GM13976 (cell line): ENCODE measurements around the gene TIMM10.

Source experiments
- DNase-seq: peaks from one replicate; pipeline ENCODE4 v3.0.0; 2012; ENCODE audit warnings: low spot score
- in situ Hi-C: fragments of 300-500 bp; cut with MboI; formaldehyde crosslinking; loops from one replicate; pipeline ENCODE4 v1.12.0; 2022; ENCODE audit warnings: low sequenced_read_pairs, mixed read lengths, inconsistent platforms; ENCODE audit not compliant: unreplicated experiment
- TF ChIP-seq, protein P1 (sequence below): IDR thresholded peaks from 2 replicates; pipeline ENCODE4 v1.5.1; 2012; ENCODE audit warnings: borderline replicate concordance, mild to moderate bottlenecking; ENCODE audit not compliant: insufficient read depth; ENCODE audit errors: extremely low read depth, missing control alignments, control extremely low read depth

TIMM10 gene

DNA sequence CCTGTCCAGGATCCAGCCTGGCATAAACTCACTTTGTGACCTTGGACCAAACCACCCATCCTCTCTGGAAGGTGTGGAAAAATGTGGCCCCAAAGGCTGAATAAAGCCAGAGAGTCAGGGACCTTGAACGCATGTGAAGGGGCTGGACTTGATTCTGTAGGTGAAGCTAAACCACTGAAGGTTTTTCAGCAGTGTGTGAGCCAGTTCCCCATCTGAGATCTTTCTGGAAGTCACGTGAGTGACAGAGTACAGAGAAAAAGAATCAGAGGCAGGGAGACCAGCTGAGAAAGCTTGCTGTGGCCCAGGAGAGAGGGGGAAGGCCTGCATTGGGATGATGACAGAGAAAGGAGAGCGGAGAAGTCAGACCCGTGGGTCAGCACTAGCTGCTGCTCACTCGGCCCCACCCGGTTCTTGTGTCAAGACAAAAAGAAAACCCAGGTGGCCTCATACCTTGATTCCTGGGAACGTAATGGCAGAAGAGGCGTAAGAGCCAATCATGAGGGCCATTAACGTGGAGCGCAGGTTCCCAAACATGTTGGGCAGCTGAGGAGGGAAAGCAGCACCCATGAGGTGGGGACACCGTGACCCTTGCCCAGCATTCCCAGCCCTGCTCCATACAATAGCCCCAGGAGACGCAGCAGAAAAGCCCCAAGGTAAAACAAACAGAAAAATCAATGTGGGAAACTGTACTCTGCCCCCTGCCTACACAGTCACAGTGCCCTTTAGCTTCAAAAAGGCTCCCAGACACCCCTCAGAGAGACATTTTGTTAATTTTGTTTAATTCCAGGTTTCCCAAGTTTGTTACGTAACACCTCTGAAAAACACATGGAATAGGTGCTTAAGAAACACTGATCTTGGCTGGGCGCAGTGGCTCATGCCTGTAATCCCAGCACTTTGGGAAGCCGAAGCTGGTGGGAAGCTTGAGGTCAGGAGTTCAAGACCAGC, 33.0 kb downstream of the TIMM10 start:
- no peak for DNase-seq
- TF ChIP-seq, protein P1, sequence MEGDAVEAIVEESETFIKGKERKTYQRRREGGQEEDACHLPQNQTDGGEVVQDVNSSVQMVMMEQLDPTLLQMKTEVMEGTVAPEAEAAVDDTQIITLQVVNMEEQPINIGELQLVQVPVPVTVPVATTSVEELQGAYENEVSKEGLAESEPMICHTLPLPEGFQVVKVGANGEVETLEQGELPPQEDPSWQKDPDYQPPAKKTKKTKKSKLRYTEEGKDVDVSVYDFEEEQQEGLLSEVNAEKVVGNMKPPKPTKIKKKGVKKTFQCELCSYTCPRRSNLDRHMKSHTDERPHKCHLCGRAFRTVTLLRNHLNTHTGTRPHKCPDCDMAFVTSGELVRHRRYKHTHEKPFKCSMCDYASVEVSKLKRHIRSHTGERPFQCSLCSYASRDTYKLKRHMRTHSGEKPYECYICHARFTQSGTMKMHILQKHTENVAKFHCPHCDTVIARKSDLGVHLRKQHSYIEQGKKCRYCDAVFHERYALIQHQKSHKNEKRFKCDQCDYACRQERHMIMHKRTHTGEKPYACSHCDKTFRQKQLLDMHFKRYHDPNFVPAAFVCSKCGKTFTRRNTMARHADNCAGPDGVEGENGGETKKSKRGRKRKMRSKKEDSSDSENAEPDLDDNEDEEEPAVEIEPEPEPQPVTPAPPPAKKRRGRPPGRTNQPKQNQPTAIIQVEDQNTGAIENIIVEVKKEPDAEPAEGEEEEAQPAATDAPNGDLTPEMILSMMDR = no peak
- in situ Hi-C loops = loop anchor here (10.0 kb wide), 1 partner anchor 147 kb away; the partner anchor contains the start of gene YPEL4

DNA sequence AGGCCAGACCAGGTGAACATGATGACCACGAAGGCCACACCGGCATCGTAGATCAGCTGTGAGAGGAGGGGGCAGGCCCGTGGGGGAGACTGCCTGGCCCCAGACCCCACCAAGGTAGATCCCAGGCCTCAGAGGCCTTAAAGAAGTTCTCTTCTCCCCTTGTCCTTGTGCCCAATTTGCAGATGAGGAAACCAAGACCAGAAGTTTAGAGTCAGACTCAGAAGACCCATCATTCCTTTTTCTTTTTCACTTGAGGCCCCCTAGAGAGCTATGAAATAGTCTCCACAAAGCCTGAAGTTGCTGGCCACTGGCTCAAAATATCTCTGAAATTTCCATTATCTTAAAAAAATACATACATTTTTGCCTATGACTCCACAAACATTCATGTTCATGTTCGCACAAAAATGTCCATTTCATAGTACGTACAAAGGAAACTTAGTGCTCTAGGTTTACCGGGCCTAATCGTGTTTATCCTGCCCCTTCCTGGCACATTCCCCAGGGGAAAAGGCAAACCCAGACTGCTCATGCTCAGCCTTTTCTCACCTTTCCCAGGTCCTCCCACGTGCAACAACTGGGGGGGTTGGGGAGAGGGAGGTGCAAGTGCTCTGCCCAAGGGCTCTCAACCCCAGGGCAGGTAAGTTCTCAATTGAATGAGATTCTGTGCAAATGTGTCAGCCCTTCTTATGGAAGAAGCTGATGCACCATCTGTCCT, 34.3 kb downstream of the TIMM10 start:
- TF ChIP-seq, protein P1 = no peak
- no peak for DNase-seq
- in situ Hi-C loops = loop anchor here (10.0 kb wide), 1 partner anchor 149 kb away; the partner anchor contains the start of gene YPEL4

DNA sequence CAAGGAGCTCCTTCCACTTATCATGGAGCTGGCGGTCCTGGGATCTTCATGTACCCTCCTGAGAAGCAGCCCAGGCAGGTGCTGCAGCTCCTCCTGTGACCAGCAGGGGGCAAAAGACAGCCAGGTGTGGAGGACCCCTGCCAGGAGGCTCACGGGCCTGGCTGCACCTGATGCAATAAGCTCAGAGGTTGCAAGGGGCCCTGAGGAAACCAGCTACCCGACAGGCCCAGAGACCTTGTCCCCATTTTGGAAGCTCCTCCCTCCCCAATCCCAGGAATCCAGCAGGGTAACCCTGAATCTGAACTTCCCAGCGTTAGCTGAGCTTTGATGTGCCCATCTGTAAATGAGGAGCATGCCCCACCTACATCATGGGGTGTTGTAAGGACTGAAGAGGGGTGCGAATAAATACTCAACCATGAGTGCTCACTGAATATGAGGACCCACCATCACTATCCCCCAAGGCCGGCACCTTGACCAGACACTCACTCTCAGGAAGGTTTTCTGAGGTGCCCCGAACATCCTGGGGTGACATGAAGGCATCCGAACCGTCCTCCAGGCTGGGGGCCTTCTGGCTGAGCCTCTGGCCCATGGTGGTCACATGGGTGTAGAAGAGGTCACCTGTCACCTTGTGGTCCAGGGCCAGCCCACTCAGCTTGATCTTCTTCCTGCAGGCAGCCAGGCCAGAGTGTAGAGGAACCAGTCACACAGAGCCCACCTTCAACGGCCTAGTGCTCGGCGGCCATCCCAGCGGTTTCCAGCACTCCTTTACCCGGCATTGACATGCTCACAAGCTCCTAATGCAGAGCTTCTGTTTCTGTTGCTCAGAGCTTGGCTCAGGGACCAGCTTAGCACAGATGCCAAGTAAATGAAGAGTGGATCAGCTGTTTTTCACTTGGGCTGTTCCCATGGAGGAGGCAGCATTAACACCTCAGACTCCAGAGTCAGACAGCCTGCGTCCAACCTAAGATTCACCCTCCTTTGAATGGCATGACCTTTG, 36.7 kb downstream of the TIMM10 start:
- in situ Hi-C loops = loop anchor here (10.0 kb wide), 1 partner anchor 151 kb away; the partner anchor contains the start of gene YPEL4
- TF ChIP-seq, protein P1 = peak; percentile 94
- DNase-seq = peak; percentile 81

DNA sequence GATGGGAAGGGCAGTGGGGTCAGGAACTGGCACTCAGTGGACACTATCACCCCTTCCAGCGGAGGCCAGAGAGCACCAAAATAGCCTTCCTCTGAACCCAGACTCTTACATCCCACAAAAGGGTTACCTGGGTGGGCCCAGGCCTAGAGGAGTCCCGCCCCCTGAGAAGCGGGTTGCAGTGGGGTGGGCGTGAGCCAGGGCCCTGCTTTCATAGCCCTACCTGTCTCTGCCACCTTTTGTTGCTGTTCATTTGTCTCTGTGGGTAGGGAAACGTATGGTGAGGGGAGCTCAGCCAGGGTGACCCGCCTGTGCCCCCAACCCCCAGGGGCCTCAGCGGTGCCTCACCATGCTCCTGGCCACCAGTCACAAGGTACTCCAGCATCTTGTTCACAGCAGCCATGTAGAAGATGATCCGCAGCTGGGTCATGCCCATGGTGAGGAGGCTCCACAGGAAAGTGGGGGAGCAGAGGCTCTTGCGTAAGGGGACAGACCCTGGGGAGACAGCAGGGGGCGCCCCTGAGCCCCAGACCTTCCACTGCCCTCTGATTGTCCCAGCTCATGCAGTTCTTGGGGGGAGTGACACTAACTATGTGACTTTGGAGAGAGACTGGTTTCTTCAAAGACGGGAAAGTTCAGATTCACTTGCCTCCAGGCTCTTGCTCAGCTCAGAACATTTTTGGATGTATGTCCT, 39.0 kb downstream of the TIMM10 start:
- in situ Hi-C loops = loop anchor here (10.0 kb wide), 1 partner anchor 153 kb away; the partner anchor contains the start of gene YPEL4
- peak; percentile 74 for DNase-seq
- TF ChIP-seq, protein P1 = peak; percentile 64

DNA sequence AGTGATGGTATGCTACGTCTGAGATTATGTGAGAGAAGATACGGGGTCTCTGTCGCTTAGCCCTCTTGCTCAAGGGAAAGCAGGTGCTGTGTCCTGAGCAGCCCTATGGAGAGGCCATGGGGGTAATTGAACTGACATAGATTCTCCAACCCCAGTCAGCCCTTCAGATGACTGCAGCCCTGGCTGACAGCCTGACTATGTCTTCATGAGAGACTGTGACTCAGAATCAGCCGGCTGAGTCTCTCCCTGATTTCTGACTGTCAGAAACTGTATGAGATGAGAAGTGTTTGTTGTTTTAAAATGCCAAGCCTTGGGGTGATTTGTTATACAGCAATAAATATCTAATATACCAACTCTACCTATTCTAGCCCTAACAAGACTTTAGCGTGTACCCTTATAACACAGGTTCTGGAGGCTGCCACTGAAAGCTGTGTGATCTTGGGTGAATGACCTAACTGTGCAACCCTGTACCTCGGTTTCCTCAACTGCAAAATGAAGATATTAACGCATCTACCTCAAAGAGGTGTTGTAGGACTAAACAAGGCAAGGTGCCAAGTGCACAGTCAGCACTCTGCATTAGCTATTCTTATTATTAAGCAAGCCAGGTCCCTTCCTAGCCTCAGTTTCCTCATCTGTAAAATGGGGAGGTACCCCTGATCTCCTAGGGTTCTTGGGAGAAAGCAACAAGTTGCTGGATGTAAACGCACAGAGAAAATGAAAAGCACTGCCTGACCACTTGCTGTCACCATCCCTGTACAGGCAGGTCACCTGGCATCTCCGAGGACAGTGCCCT, 39.9 kb downstream of the TIMM10 start:
- DNase-seq = no peak
- TF ChIP-seq, protein P1 = no peak
- in situ Hi-C loops = loop anchor here (10.0 kb wide), 1 partner anchor 154 kb away; the partner anchor contains the start of gene YPEL4
